Liver (tissue), 9 donors: Measurements from ENCODE around the gene RHEB. TPM values are rescaled to one million over a fixed set of nuclear protein-coding genes. Genes with fewer than 3 reads are reported as not detected.

Experiments
- DNase-seq: peaks from one replicate; pipeline ENCODE4 v3.0.0-alpha.2; 2017; ENCODE audit warnings: low spot score
- H3K27ac ChIP-seq, 2 donors: one replicate each; pipeline ENCODE4 v1.7.0; 2013; ENCODE audit warnings: inconsistent platforms in 2 of 2, low read length in 2 of 2, control low read depth in 1 of 2, low read depth in 1 of 2, mild to moderate bottlenecking in 1 of 2
- H3K27me3 ChIP-seq, 4 donors: one replicate each; pipeline versions ENCODE4 v1.6.1 to v1.7.0; 2013; ENCODE audit warnings: low read length in 3 of 4, inconsistent platforms in 1 of 4, mild to moderate bottlenecking in 1 of 4, moderate library complexity in 1 of 4; ENCODE audit not compliant: control insufficient read depth in 4 of 4, insufficient read depth in 4 of 4
- H3K36me3 ChIP-seq, 4 donors: one replicate each; pipeline versions ENCODE4 v1.6.1 to v1.7.0; 2013; ENCODE audit warnings: low read length in 3 of 4, mild to moderate bottlenecking in 3 of 4, low read depth in 1 of 4, moderate library complexity in 1 of 4; ENCODE audit not compliant: control insufficient read depth in 4 of 4, insufficient read depth in 3 of 4
- H3K4me1 ChIP-seq, 4 donors: one replicate each; pipeline versions ENCODE4 v1.6.1 to v1.7.0; 2013; ENCODE audit warnings: low read length in 3 of 4, mild to moderate bottlenecking in 3 of 4, moderate library complexity in 1 of 4; ENCODE audit not compliant: control insufficient read depth in 4 of 4, insufficient read depth in 4 of 4
- H3K4me3 ChIP-seq, 3 donors: one replicate each; pipeline versions ENCODE4 v1.6.1 to v1.7.0; 2013; ENCODE audit warnings: low read length in 3 of 3, control low read depth in 1 of 3, low read depth in 1 of 3, mild to moderate bottlenecking in 1 of 3
- H3K9ac ChIP-seq, 2 donors: one replicate each; pipeline ENCODE4 v1.7.0; 2013; ENCODE audit warnings: low read length in 2 of 2, mild to moderate bottlenecking in 2 of 2, moderate library complexity in 2 of 2, control low read depth in 1 of 2, low read depth in 1 of 2
- H3K9me3 ChIP-seq, 4 donors: one replicate each; pipeline versions ENCODE4 v1.6.1 to v1.7.0; 2013; ENCODE audit warnings: low read length in 3 of 4; ENCODE audit not compliant: control insufficient read depth in 4 of 4
- ATF3 ChIP-seq: IDR thresholded peaks from 2 replicates; pipeline ENCODE4 v1.6.1; 2016; ENCODE audit warnings: antibody characterized with exemption
- CTCF ChIP-seq: fragments of 150-350 bp; IDR thresholded peaks from 2 replicates; pipeline ENCODE4 v1.5.1; 2017; ENCODE audit warnings: improper control_type of control experiment, low read depth, low read length; ENCODE audit not compliant: missing input control
- EGR1 ChIP-seq, 2 donors: IDR thresholded peaks; 2 replicates each; pipeline ENCODE4 v1.6.1; 2016 to 2018; ENCODE audit warnings: antibody characterized with exemption in 2 of 2, low read depth in 2 of 2
- FOXA1 ChIP-seq: IDR thresholded peaks from 2 replicates; pipeline ENCODE4 v1.6.1; 2016; ENCODE audit warnings: antibody characterized with exemption
- FOXA2 ChIP-seq: IDR thresholded peaks from 2 replicates; pipeline ENCODE4 v1.6.1; 2016; ENCODE audit warnings: antibody characterized with exemption
- GABPA ChIP-seq, 2 donors: IDR thresholded peaks in 1 of 2; conservative IDR thresholded peaks in 1 of 2; 2 replicates each; pipeline ENCODE4 v1.6.1; 2016; ENCODE audit warnings: antibody characterized with exemption in 2 of 2, mild to moderate bottlenecking in 1 of 2, moderate library complexity in 1 of 2
- HNF4A ChIP-seq, 2 donors: conservative IDR thresholded peaks; 2 replicates each; pipeline ENCODE4 v1.6.1; 2016; ENCODE audit warnings: antibody characterized with exemption in 2 of 2, mild to moderate bottlenecking in 2 of 2
- HNF4G ChIP-seq: IDR thresholded peaks from 2 replicates; pipeline ENCODE4 v1.6.1; 2016; ENCODE audit warnings: antibody characterized with exemption
- JUND ChIP-seq, 2 donors: IDR thresholded peaks; 2 replicates each; pipeline ENCODE4 v1.6.1; 2016; ENCODE audit warnings: antibody characterized with exemption in 2 of 2
- MAX ChIP-seq: IDR thresholded peaks from 2 replicates; pipeline ENCODE4 v1.6.1; 2016; ENCODE audit warnings: antibody characterized with exemption
- NR2F2 ChIP-seq: IDR thresholded peaks from 2 replicates; pipeline ENCODE4 v1.6.1; 2016; ENCODE audit warnings: antibody characterized with exemption
- RAD21 ChIP-seq, 2 donors: IDR thresholded peaks; 2 replicates each; pipeline ENCODE4 v1.6.1; 2016; ENCODE audit warnings: antibody characterized with exemption in 2 of 2, mild to moderate bottlenecking in 2 of 2
- REST ChIP-seq: IDR thresholded peaks from 2 replicates; pipeline ENCODE4 v1.6.1; 2016; ENCODE audit warnings: antibody characterized with exemption, mild to moderate bottlenecking
- RXRA ChIP-seq, 2 donors: IDR thresholded peaks; 2 replicates each; pipeline ENCODE4 v1.6.1; 2017 to 2018; ENCODE audit warnings: antibody characterized with exemption in 2 of 2, mild to moderate bottlenecking in 1 of 2
- SP1 ChIP-seq: IDR thresholded peaks from 2 replicates; pipeline ENCODE4 v1.6.1; 2018; ENCODE audit warnings: antibody characterized with exemption, mild to moderate bottlenecking
- TAF1 ChIP-seq: conservative IDR thresholded peaks from 2 replicates; pipeline ENCODE4 v1.6.1; 2016; ENCODE audit warnings: antibody characterized with exemption, mild to moderate bottlenecking
- YY1 ChIP-seq: IDR thresholded peaks from 2 replicates; pipeline ENCODE4 v1.6.1; 2016; ENCODE audit warnings: antibody characterized with exemption, mild to moderate bottlenecking
- ZBTB33 ChIP-seq: IDR thresholded peaks from 2 replicates; pipeline ENCODE4 v1.6.1; 2016; ENCODE audit warnings: antibody characterized with exemption
- WGBS: extraction: QIAGEN DNeasy Blood & Tissue Kit; methylation state at CpG from one replicate; pipeline ENCODE4 v1.1.7; 2013; 5-methylcytosine and 5-hydroxymethylcytosine counted together
- polyA plus RNA-seq, 2 donors: library from polyadenylated mRNA; stranded (reverse) in 1 of 2; unstranded in 1 of 2; fragments of 200-250 nt in 1 of 2; fragments of >200 nt in 1 of 2; fragmentation: Nextera tagmentation in 1 of 2; extraction: Ambion mirVana in 1 of 2; gene quantifications; one replicate each; pipeline versions ENCODE4 v1.2.1 to v1.2.3, GENCODE V29; 2013 to 2015
- total RNA-seq, 2 donors: library from RNA; depleted of rRNA; stranded (reverse); fragments of >200 nt; gene quantifications; one replicate each; pipeline ENCODE4 v1.2.3, GENCODE V29; 2014
- donor health status: healthy.
- donor health status: healthy.
- donor health status: healthy.
- donor health status: healthy.
- donor health status: healthy.

The RHEB gene
- total and polyA plus RNA-seq, 4 donors, result 29.5 to 59.0 (median 36.5) TPM

GRCh38 chr7:151484971-151485707 lies 34.6 kb downstream of the RHEB start:
- no peaks in the 10 kb centered on the region for H3K4me1 ChIP-seq
- DNase-seq, result no peak
- no peak overlapping the region for H3K4me3 ChIP-seq
- no peak for TF ChIP-seq NR2F2
- no peaks in the 10 kb centered on the region for H3K9me3 ChIP-seq
- WGBS, result 86% methylated on average over 7 of the region's 7 CpGs
- H3K27me3 ChIP-seq, result no peaks in the 10 kb centered on the region
- H3K27ac ChIP-seq, result no peak overlapping the region
- no peak overlapping the region for H3K9ac ChIP-seq
- H3K36me3 ChIP-seq, result peaks cover 6 to 39% (median 30%) of the 10 kb centered on the region in 4 donors

GRCh38 chr7:151483711-151483983 lies 36.0 kb downstream of the RHEB start:
- H3K9ac ChIP-seq, result no peak overlapping the region
- DNase-seq, result no peak
- no peaks in the 10 kb centered on the region for H3K4me1 ChIP-seq
- WGBS, result 96% methylated on average over 1 of the region's 1 CpG
- TF ChIP-seq SP1 (no peak), ZBTB33 (no peak), TAF1 (no peak), CTCF (no peak), JUND (IDR thresholded peaks at IDR 0.05) (no peak), EGR1 (IDR thresholded peaks at IDR 0.05; ENCODE audit: low read depth in 2 of 2) (no peak), HNF4G (no peak), NR2F2 (no peak), YY1 (no peak), GABPA (IDR thresholded peaks at IDR 0.05 in 1 of 2, conservative IDR thresholded peaks at IDR 0.05 in 1 of 2) (no peak), MAX (no peak), RAD21 (IDR thresholded peaks at IDR 0.05) (no peak), HNF4A (conservative IDR thresholded peaks at IDR 0.05) (no peak), RXRA (IDR thresholded peaks at IDR 0.05) (no peak), REST (no peak), FOXA2 (no peak), ATF3 (no peak), FOXA1 (no peak)
- H3K9me3 ChIP-seq, result no peaks in the 10 kb centered on the region
- no peaks in the 10 kb centered on the region for H3K27me3 ChIP-seq
- no peak overlapping the region for H3K4me3 ChIP-seq
- H3K36me3 ChIP-seq, result peaks cover 8 to 34% (median 17%) of the 10 kb centered on the region in 4 donors
- no peak overlapping the region for H3K27ac ChIP-seq
